OCI-LY3 (cell line): ENCODE measurements around the gene NRP2.

Experiments used
- H2AFZ ChIP-seq: fragments of 200-600, 300-600 bp; shearing (Covaris generic); 2 replicates; pipeline ENCODE4 v1.6.0; 2014; ENCODE audit warnings: antibody characterized with exemption, low read depth, low read length
- H3K27ac ChIP-seq: fragments of 200-600, 300-600 bp; sonication (generic); 2 replicates; pipeline ENCODE4 v1.5.1; 2014; ENCODE audit warnings: mild to moderate bottlenecking, low read length, moderate library complexity, mixed read lengths
- H3K27me3 ChIP-seq: fragments of 200-600, 300-600 bp; sonication (generic); 2 replicates; pipeline ENCODE4 v1.6.1; 2014; ENCODE audit warnings: low read depth, low read length, mixed read lengths
- H3K36me3 ChIP-seq: fragments of 200-600, 300-600 bp; sonication (generic); replicated peaks from 2 replicates; pipeline ENCODE3; 2014; ENCODE audit warnings: low read depth, low read length, mixed read lengths
- H3K4me1 ChIP-seq: fragments of 300-600, 200-600 bp; sonication (generic); 2 replicates; pipeline ENCODE4 v1.6.1; 2014; ENCODE audit warnings: low read length, mixed read lengths
- H3K4me2 ChIP-seq: fragments of 200-600, 300-600 bp; sonication (generic); 2 replicates; pipeline ENCODE4 v1.6.1; 2014; ENCODE audit warnings: low read length, mixed read lengths
- H3K4me3 ChIP-seq: fragments of 300-600, 200-600 bp; sonication (generic); 2 replicates; pipeline ENCODE4 v1.5.1; 2014; ENCODE audit warnings: antibody characterized with exemption, mild to moderate bottlenecking, low read length, moderate library complexity
- H3K79me2 ChIP-seq: fragments of 300-600, 200-600 bp; shearing (Covaris generic); 2 replicates; pipeline ENCODE4 v1.6.1; 2014; ENCODE audit warnings: mild to moderate bottlenecking, low read length, mixed read lengths
- H3K9ac ChIP-seq: fragments of 300-600, 200-600 bp; shearing (Covaris generic); 2 replicates; pipeline ENCODE4 v1.6.0; 2014; ENCODE audit warnings: mild to moderate bottlenecking, low read length, moderate library complexity
- H3K9me3 ChIP-seq: fragments of 200-600, 300-600 bp; shearing (Covaris generic); 2 replicates; pipeline ENCODE4 v1.6.1; 2014; ENCODE audit warnings: low read length, mixed read lengths; ENCODE audit not compliant: insufficient read depth
- H4K20me1 ChIP-seq: fragments of 200-600, 300-600 bp; sonication (generic); 2 replicates; pipeline ENCODE4 v1.6.1; 2016; ENCODE audit warnings: low read length, mixed read lengths; ENCODE audit not compliant: insufficient read depth
- EZH2phosphoT487 ChIP-seq: fragments of 200-600 bp; shearing (Covaris generic); IDR thresholded peaks from 2 replicates; pipeline ENCODE4 v1.6.1; 2018; ENCODE audit warnings: antibody characterized with exemption, mixed run types, low read depth
- TF ChIP-seq, protein P1 (sequence below): fragments of 200-600, 300-600 bp; sonication (generic); IDR thresholded peaks from 2 replicates; pipeline ENCODE4 v1.5.1; 2014; ENCODE audit warnings: antibody characterized with exemption, low read length, low read depth

NRP2 gene

DNA sequence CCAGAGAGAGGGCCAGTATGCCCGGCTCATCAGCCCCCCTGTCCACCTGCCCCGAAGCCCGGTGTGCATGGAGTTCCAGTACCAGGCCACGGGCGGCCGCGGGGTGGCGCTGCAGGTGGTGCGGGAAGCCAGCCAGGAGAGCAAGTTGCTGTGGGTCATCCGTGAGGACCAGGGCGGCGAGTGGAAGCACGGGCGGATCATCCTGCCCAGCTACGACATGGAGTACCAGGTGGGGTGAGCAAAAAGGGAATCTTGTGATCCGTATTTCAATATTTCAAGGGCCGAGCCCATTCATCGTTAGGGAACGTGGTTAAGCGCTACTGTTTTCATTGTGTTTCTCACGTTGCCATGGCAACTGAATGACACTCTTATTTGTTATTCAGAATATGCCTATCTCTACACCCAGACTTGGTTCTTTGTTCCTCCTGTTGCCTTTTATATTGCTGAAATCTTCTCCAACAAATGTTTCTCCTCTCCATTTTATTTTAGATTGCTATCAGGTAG, 81.5 kb downstream of the NRP2 start:
- Histone ChIP-seq H3K36me3 (no peaks in the 10 kb centered on the region), H2AFZ (peak overlapping the region; percentile 52; the same call in 1 of the 2 replicates), H3K27ac (no peak overlapping the region), H4K20me1 (no peaks in the 10 kb centered on the region), H3K9me3 (no peaks in the 10 kb centered on the region), H3K79me2 (no peaks in the 10 kb centered on the region), H3K4me1 (no peaks in the 10 kb centered on the region), H3K4me2 (peak overlapping the region; percentile 52), H3K4me3 (peak overlapping the region; percentile 13), H3K27me3 (peaks cover 47% of the 10 kb centered on the region), H3K9ac (no peak overlapping the region)
- TF ChIP-seq, protein P1, sequence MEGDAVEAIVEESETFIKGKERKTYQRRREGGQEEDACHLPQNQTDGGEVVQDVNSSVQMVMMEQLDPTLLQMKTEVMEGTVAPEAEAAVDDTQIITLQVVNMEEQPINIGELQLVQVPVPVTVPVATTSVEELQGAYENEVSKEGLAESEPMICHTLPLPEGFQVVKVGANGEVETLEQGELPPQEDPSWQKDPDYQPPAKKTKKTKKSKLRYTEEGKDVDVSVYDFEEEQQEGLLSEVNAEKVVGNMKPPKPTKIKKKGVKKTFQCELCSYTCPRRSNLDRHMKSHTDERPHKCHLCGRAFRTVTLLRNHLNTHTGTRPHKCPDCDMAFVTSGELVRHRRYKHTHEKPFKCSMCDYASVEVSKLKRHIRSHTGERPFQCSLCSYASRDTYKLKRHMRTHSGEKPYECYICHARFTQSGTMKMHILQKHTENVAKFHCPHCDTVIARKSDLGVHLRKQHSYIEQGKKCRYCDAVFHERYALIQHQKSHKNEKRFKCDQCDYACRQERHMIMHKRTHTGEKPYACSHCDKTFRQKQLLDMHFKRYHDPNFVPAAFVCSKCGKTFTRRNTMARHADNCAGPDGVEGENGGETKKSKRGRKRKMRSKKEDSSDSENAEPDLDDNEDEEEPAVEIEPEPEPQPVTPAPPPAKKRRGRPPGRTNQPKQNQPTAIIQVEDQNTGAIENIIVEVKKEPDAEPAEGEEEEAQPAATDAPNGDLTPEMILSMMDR, result peak; percentile 63
- TF ChIP-seq EZH2phosphoT487, result no peak

- Histone ChIP-seq H4K20me1 (no peaks in the 10 kb centered on the region), H3K4me3 (peak overlapping the region; percentile 13), H3K27ac (no peak overlapping the region), H3K4me1 (no peaks in the 10 kb centered on the region), H3K36me3 (no peaks in the 10 kb centered on the region), H3K9ac (no peak overlapping the region), H3K4me2 (peak overlapping the region; percentile 52), H3K27me3 (peaks cover 47% of the 10 kb centered on the region), H2AFZ (peak overlapping the region; percentile 52; the same call in 1 of the 2 replicates), H3K79me2 (no peaks in the 10 kb centered on the region), H3K9me3 (no peaks in the 10 kb centered on the region)
- TF ChIP-seq, protein P1, result no peak
- no peak for TF ChIP-seq EZH2phosphoT487
These were observed 82.0 kb downstream of the NRP2 start for GRCh38 chr2:205764270-205764746.

- Histone ChIP-seq H3K4me1 (no peaks in the 10 kb centered on the region), H3K27ac (no peak overlapping the region), H3K9ac (no peak overlapping the region), H2AFZ (no peak overlapping the region), H3K4me2 (no peak overlapping the region), H3K36me3 (no peaks in the 10 kb centered on the region), H4K20me1 (no peaks in the 10 kb centered on the region), H3K27me3 (peaks cover 52% of the 10 kb centered on the region), H3K79me2 (no peaks in the 10 kb centered on the region), H3K4me3 (no peak overlapping the region), H3K9me3 (no peaks in the 10 kb centered on the region)
- TF ChIP-seq, protein P1, result no peak
These were observed 82.8 kb downstream of the NRP2 start for GRCh38 chr2:205765151-205765550.

DNA sequence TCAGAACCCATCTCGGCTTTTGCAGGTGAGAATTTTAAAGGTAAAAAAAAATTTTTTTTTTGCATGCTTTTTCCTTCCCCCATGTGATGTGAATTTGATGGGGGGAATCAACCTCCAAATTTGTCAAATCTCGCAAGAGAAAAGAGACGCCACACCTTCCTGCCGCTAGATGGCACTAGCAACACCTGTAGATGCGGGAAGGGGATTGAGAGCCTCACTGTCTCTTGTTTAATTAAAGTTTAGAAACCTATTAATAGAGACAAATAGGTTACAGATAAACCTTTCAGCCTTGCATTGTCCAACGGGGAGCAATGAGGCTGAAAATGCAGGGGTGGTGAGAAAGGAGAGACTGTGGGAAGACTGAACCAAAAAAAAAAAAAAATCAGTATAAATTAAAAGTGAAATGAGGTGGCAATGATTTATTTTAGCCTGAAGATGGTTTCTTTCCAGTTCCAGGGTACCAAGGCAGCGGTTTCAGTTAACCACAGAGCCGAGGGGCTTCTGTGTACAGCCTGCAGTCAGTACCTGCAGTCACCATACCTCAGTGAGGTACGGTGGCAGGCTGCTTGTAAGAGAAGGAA, 84.6 kb downstream of the NRP2 start:
- Histone ChIP-seq H3K4me2 (peak overlapping the region; percentile 20; the same call in 1 of the 2 replicates), H4K20me1 (no peaks in the 10 kb centered on the region), H3K9me3 (no peaks in the 10 kb centered on the region), H3K79me2 (no peaks in the 10 kb centered on the region), H3K27me3 (peaks cover 56% of the 10 kb centered on the region), H3K4me3 (no peak overlapping the region), H3K36me3 (no peaks in the 10 kb centered on the region), H3K9ac (no peak overlapping the region), H3K4me1 (no peaks in the 10 kb centered on the region), H3K27ac (no peak overlapping the region), H2AFZ (no peak overlapping the region)
- TF ChIP-seq EZH2phosphoT487, result no peak
- TF ChIP-seq, protein P1, result peak; percentile 88
